T-helper 17 cell (primary cell): Measurements from ENCODE around the gene APEH. TPM values are rescaled to one million over a fixed set of nuclear protein-coding genes. Genes with fewer than 3 reads are reported as not detected.

Experiments
- ATAC-seq: fragments of 150-1000 bp; cut with Tn5 transposase; 2 replicates; pipeline ENCODE4 v1.10.0; 2021; ENCODE audit warnings: mild to moderate bottlenecking, moderate library complexity
- DNase-seq, 3 donors: peaks; one replicate each; pipeline versions ENCODE4 v3.0.0 to v3.0.0-alpha.2; 2020 to 2021
- H3K9me3 ChIP-seq: one replicate; pipeline ENCODE4 v1.7.0; 2013; ENCODE audit warnings: low read length, mild to moderate bottlenecking; ENCODE audit not compliant: control insufficient read depth, poor library complexity, severe bottlenecking
- H3K27ac Mint-ChIP-seq: one replicate; pipeline ENCODE4 v1.8.0; 2022; ENCODE audit warnings: mild to moderate bottlenecking, moderate library complexity, mixed read lengths
- H3K27me3 Mint-ChIP-seq: one replicate; pipeline ENCODE4 v1.8.0; 2022; ENCODE audit warnings: mixed read lengths
- H3K36me3 Mint-ChIP-seq: one replicate; pipeline ENCODE4 v1.8.0; 2022; ENCODE audit warnings: low read depth, mixed read lengths
- H3K4me1 Mint-ChIP-seq: one replicate; pipeline ENCODE4 v1.8.0; 2022; ENCODE audit warnings: mild to moderate bottlenecking, mixed read lengths
- H3K4me3 Mint-ChIP-seq: one replicate; pipeline ENCODE4 v1.8.0; 2022; ENCODE audit warnings: mild to moderate bottlenecking, moderate library complexity, mixed read lengths
- total RNA-seq, 4 donors: library from RNA in 2 of 4; stranded (reverse) in 2 of 4; gene quantifications; one replicate each; pipeline ENCODE4 v1.2.3 and lab custom pipeline; 2022 to 2026

APEH gene
- total RNA-seq, 2 donors from 2014 or later: 61.2 to 71.0 TPM

GRCh38 chr3:49717959-49718857 is 44.1 kb downstream of the APEH start:
- Mint-ChIP-seq H3K4me3 (peak overlapping the region; percentile 89), H3K36me3 (no peaks in the 10 kb centered on the region), H3K27me3 (no peaks in the 10 kb centered on the region), H3K4me1 (peaks cover 28% of the 10 kb centered on the region), H3K27ac (no peak overlapping the region)
- DNase-seq: no peak
- no peak for ATAC-seq
- H3K9me3 ChIP-seq: no peaks in the 10 kb centered on the region

GRCh38 chr3:49718858-49719213 is 44.7 kb downstream of the APEH start:
- peak overlapping the region; percentile 89 for H3K4me3 Mint-ChIP-seq
- peak overlapping the region; percentile 97 for H3K27ac Mint-ChIP-seq
- no peak for DNase-seq
- H3K36me3 Mint-ChIP-seq: no peaks in the 10 kb centered on the region
- ATAC-seq: no peak
- H3K27me3 Mint-ChIP-seq: no peaks in the 10 kb centered on the region
- no peaks in the 10 kb centered on the region for H3K9me3 ChIP-seq
- peaks cover 28% of the 10 kb centered on the region for H3K4me1 Mint-ChIP-seq

GRCh38 chr3:49719214-49719884 is 45.2 kb downstream of the APEH start, which contains the start of gene AMIGO3:
TSS of gene AMIGO3 (minus strand) at chr3:49719684. CDS start at chr3:49719465, 219 bp downstream.
- Mint-ChIP-seq H3K27me3 (no peaks in the 10 kb centered on the region), H3K4me1 (peaks cover 26% of the 10 kb centered on the region), H3K36me3 (no peaks in the 10 kb centered on the region), H3K4me3 (peak within 1 kb of the TSS; percentile 89), H3K27ac (peak within 1 kb of the TSS; percentile 97)
- H3K9me3 ChIP-seq: no peaks in the 10 kb centered on the region
- DNase-seq (peak; percentile 82 to 89 (median 88)), ATAC-seq (peak; percentile 71)

GRCh38 chr3:49720855-49721595 is 46.9 kb downstream of the APEH start:
- Mint-ChIP-seq H3K36me3 (no peaks in the 10 kb centered on the region), H3K4me1 (peaks cover 29% of the 10 kb centered on the region), H3K27ac (peak overlapping the region; percentile 97), H3K4me3 (peak overlapping the region; percentile 36), H3K27me3 (no peaks in the 10 kb centered on the region)
- H3K9me3 ChIP-seq: no peaks in the 10 kb centered on the region
- ATAC-seq (no peak), DNase-seq (no peak)

GRCh38 chr3:49721596-49721895 is 47.4 kb downstream of the APEH start:
- H3K4me1 Mint-ChIP-seq: peaks cover 29% of the 10 kb centered on the region
- H3K4me3 Mint-ChIP-seq: no peak overlapping the region
- H3K27ac Mint-ChIP-seq: peak overlapping the region; percentile 97
- no peak for ATAC-seq
- no peak for DNase-seq
- H3K27me3 Mint-ChIP-seq: no peaks in the 10 kb centered on the region
- H3K9me3 ChIP-seq: no peaks in the 10 kb centered on the region
- H3K36me3 Mint-ChIP-seq: no peaks in the 10 kb centered on the region

DNA sequence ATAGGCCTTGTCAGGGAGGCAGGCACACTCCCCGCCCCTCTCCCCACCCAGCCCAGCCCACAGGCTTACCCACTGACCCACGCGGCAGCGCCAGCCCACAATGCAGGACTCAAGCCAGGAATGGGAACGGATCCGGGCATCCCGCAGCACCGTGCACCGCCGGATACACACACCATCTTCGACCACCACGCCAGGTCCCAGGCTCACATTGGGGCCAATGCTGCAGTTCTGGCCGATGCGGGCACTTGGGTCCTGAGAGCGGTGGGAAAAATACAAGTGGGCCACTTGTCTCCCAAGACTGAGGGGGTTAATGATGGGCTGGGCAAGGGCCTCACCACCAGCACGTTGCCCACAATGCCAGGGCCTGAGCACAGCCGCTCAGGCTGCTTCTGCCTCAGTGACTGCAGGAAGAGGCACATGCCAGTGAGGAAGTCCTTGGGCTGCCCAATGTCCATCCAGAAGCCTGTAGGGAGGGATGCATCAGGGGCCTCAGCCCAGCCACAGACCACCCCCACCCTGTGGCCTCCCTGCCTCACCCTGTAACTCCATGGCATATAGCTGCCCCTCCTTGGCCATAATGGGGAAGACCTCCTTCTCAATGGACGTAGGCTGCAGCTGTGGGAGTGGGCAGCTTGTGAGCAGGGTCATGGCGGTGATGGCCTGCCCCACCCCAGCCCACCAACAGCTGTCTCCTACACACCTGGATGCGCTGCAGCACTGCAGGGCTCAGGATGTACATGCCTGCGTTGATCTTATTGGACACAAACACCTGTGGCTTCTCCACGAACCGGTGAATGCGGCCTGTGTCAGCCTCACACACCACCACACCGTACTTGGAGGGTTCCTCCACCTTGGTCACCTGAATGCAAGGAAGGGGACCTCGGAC is 48.0 kb downstream of the APEH start:
- Mint-ChIP-seq H3K36me3 (no peaks in the 10 kb centered on the region), H3K27me3 (no peaks in the 10 kb centered on the region), H3K4me1 (peaks cover 29% of the 10 kb centered on the region), H3K4me3 (peak overlapping the region; percentile 93), H3K27ac (peak overlapping the region; percentile 97)
- H3K9me3 ChIP-seq: no peaks in the 10 kb centered on the region
- ATAC-seq (no peak), DNase-seq (no peak)

GRCh38 chr3:49722896-49723295 is 48.7 kb downstream of the APEH start:
- peak in 1 of 3 donors; percentile 4 for DNase-seq
- H3K9me3 ChIP-seq: no peaks in the 10 kb centered on the region
- Mint-ChIP-seq H3K4me3 (peak overlapping the region; percentile 93), H3K36me3 (no peaks in the 10 kb centered on the region), H3K27me3 (no peaks in the 10 kb centered on the region), H3K27ac (peak overlapping the region; percentile 97), H3K4me1 (peaks cover 29% of the 10 kb centered on the region)
- no peak for ATAC-seq

DNA sequence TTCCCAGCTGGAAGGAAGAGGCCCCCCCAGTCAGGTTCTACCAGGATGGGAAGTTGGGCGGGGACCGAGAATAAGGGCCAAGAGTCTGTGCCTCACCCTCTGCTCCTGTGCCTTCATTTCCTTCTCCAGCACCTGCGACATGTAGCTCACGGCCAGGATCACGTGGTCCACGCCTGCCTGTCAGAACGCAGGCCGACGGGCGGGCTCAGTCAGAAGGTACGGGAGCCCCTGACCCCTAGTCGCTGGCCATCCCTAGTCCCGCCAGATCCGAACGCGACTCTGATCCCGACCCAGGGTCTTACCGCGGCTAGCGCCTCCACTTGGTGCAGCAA is 49.1 kb downstream of the APEH start:
- peak overlapping the region; percentile 97 for H3K27ac Mint-ChIP-seq
- H3K27me3 Mint-ChIP-seq: no peaks in the 10 kb centered on the region
- DNase-seq (peak; percentile 40 to 50 (median 47)), ATAC-seq (peak; percentile 20)
- H3K4me3 Mint-ChIP-seq: peak overlapping the region; percentile 93
- no peaks in the 10 kb centered on the region for H3K36me3 Mint-ChIP-seq
- H3K4me1 Mint-ChIP-seq: peaks cover 29% of the 10 kb centered on the region
- no peaks in the 10 kb centered on the region for H3K9me3 ChIP-seq

DNA sequence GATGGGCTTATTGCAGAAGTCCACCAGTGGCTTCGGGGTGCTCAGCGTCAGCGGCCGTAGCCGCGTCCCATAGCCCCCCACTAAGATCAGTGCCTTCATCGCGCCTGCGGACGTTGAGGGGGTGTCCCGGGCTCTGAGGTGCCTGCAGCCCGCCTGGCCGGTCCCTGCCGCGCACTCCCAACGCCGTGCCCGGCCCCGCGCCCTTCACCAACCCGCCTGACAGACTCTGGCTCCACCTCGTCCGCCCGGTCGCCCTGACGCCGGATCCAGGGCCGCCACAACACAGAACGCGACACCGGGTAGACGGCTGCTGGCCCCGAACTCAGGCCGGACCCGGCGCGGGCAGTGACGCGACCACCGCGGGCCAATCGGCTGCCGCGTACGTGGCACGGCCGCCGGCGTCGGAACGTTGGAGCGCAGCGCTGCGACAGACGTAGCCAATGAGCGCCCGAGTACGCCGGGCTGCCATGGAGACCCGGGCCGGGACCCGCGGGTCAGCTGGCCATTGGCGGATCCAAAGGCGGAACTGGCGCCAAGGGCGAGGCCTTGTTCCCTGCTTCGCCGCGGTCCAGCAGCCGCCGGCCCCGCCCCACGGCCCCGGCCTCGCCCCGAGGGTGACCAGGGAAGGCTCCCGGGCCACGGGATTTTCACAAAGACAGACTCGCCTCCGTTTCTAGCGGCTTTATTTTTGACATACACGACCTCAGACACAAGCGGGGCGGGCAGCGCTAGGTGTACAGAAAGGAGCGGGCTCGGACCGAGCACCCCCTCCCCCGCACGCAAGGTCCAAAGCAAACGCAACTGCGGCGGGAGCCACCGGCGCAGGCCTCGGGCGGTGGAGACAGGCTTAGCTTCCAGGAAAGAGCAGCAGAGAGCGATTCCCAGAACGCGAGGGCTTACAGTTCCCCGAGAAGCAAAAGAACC is 49.7 kb downstream of the APEH start, which contains the start of gene GMPPB:
TSS of gene GMPPB (minus strand) at position 324 of the 924 bp plus-strand sequence. CDS start at position 99, 225 bp downstream.
- H3K4me3 Mint-ChIP-seq: peak within 1 kb of the TSS; percentile 93
- peak within 1 kb of the TSS; percentile 97 for H3K27ac Mint-ChIP-seq
- DNase-seq: peak; percentile 88 to 90 (median 89)
- H3K9me3 ChIP-seq: no peaks in the 10 kb centered on the region
- H3K4me1 Mint-ChIP-seq: peaks cover 24% of the 10 kb centered on the region
- peak; percentile 79 for ATAC-seq
- H3K27me3 Mint-ChIP-seq: no peaks in the 10 kb centered on the region
- no peaks in the 10 kb centered on the region for H3K36me3 Mint-ChIP-seq

DNA sequence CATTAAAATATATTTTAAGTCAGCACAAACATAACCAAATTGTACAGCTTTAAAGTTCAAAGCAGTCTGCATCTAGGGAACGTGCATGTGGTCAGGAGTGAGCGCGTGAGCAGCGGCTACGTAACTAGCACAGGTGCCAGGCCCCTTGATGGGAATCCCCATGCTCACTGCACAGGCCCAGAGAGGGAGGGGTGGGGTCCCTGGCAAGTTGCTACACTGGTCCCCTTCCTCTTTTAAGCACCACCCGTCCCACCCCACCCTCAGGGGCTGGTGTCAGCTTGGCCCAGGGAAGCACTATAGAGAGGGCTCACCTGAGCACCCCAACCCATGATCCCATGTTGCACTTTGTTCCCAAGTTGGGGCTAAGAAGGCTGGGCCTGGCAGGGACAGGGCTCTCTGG is 50.4 kb downstream of the APEH start:
- DNase-seq (peak; percentile 40 to 45 (median 41)), ATAC-seq (peak; percentile 51)
- Mint-ChIP-seq H3K27me3 (no peaks in the 10 kb centered on the region), H3K4me1 (peaks cover 22% of the 10 kb centered on the region), H3K36me3 (no peaks in the 10 kb centered on the region), H3K4me3 (peak overlapping the region; percentile 93), H3K27ac (peak overlapping the region; percentile 97)
- no peaks in the 10 kb centered on the region for H3K9me3 ChIP-seq

- no peak overlapping the region for H3K4me3 Mint-ChIP-seq
- no peaks in the 10 kb centered on the region for H3K36me3 Mint-ChIP-seq
- no peaks in the 10 kb centered on the region for H3K9me3 ChIP-seq
- H3K27me3 Mint-ChIP-seq: no peaks in the 10 kb centered on the region
- peak overlapping the region; percentile 97 for H3K27ac Mint-ChIP-seq
- DNase-seq (no peak), ATAC-seq (no peak)
- H3K4me1 Mint-ChIP-seq: peaks cover 11% of the 10 kb centered on the region
These were observed 51.9 kb downstream of the APEH start for GRCh38 chr3:49725906-49726681.
